HG03342 (cell line): ENCODE data around the gene MUCL3.
"Not testable (repeated sequence)": the region's sequence is repeated elsewhere in the genome, so short reads cannot be mapped to it uniquely, and the experiment has no call there.

ENCODE experiments used
- ATAC-seq: cut with Tn5 transposase; IDR thresholded peaks from one replicate; pipeline ENCODE4 v1.9.1; 2021; ENCODE audit warnings: mild to moderate bottlenecking, moderate library complexity; ENCODE audit not compliant: unreplicated experiment

MUCL3 gene

GRCh38 chr6:30912746-30913520 lies 27.8 kb upstream of the MUCL3 start:
- ATAC-seq, result no peak

- ATAC-seq, result peak; percentile 7
These were observed 27.1 kb upstream of the MUCL3 start for GRCh38 chr6:30913721-30914075.

- peak; percentile 79 for ATAC-seq
These were observed 26.5 kb upstream of the MUCL3 start, which contains the start of gene VARS2 for GRCh38 chr6:30914076-30914853. VARS2 (plus strand) TSS chr6:30914238; CDS start chr6:30914837, 599 bp downstream.

DNA sequence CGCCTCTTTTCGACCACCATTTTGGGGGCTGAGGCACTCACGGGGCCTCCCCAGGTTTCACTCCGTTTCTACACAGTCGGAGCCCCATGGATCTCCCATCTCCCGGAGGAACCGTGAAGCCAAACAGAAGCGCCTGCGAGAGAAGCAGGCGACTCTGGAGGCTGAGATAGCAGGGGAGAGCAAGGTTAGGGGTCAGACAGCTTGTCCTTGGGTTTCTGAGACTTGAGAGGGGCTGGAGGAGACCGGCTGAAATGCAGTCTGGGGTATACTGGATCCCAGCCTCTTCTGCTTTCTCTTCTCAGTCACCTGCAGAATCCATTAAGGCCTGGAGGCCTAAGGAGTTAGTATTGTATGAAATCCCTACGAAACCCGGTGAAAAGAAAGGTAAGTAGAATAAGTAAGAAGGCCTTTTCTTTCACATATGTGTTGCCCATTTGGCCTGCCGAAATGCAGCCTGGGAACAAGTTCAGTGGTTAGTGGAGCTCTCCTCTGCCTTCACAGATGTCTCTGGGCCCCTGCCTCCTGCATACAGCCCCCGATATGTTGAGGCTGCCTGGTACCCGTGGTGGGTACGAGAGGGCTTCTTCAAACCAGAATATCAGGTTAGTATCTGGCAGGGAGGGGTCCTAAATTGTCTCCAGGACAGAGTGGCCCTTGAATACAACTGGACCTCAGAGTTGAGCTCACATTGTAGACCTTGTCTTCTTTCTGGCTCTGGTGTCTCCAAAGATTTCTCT lies 25.8 kb upstream of the MUCL3 start:
- ATAC-seq, result no peak

GRCh38 chr6:30915591-30915946 lies 25.2 kb upstream of the MUCL3 start:
- ATAC-seq, result no peak

- no peak for ATAC-seq
These were observed 23.7 kb upstream of the MUCL3 start for GRCh38 chr6:30917041-30917440.

GRCh38 chr6:30917487-30917886 lies 23.3 kb upstream of the MUCL3 start:
- no peak for ATAC-seq

- no peak for ATAC-seq
These were observed 22.1 kb upstream of the MUCL3 start for GRCh38 chr6:30918670-30919069.

DNA sequence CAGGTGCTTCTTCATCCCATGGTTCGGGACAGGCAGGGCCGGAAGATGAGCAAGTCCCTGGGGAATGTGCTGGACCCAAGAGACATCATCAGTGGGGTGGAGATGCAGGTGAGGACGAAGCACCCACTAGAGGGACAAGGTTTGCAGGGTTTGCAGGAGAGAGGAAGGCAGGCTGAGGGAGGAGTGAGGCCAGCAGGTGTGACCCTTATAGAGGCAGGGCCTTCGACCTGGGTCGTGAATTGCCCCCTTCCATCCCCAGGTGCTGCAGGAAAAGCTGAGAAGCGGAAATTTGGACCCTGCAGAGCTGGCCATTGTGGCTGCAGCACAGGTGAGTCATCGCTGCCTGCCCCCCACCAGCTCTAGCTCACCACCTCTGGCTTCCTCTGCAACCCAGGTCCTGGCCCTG lies 18.3 kb upstream of the MUCL3 start:
- ATAC-seq, result no peak

DNA sequence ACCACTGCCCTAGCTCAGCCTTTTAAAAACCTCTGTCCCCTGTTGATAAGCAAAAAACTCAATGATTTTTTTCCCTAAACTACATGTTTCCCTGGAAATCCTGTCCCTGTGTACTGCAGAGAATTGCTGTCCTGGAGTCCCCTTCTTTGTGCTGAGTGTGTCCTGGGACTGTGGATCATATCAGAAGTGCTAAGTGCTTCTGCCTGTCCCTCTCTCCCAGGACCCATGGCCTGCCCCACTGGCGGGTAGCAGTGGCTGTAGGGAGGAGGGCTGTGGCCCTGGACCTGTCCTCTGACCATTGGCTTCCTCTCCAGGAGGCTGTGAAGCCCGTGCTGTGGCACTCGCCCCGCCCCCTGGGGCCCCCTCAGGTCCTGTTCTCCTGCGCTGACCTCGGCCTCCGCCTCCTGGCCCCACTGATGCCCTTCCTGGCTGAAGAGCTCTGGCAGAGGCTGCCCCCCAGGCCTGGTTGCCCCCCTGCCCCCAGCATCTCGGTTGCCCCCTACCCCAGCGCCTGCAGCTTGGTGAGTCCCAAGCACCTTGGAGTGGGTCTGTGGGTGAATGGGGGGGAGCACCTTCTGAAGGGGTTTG lies 16.6 kb upstream of the MUCL3 start:
- not testable (repeated sequence) for ATAC-seq

DNA sequence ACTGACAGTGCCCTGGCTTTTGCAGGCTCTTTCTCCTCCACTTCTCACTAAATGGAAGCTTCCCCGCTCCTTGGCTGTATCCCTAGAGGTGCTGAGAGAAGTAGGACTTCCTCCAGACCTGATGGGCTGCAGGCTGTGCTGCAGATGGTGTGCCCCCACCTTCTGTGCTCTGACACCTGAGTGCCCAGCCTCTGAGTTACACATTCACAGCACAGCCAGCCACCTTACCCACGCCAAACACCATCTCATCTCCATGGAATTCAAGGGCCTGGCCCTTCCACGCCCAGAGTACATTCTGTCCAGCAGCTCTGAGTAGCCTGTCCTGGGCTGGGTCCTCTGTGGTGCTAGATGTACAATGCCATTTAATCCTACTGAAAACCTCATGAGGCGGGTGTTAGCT lies 14.1 kb upstream of the MUCL3 start:
- no peak for ATAC-seq

GRCh38 chr6:30927080-30927479 lies 13.7 kb upstream of the MUCL3 start:
- not testable (repeated sequence) for ATAC-seq

DNA sequence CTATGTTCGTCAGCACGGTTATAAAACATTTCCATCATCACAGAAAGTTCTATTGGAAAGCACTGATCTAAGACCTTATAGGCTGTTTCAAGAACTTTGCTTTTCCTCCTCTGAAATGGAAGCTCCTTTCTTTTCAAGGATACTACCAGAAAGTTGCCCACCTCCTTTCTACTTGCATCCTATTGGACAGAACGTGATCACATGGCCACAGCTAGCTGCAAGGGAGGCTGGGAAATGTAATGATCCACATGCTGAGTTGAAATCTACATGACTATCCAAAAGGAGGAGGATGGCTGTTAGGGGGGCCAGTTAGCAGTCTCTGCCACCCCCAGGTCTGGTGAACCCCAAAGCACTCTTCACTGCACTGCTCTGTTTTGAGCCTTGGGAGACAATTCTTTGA lies 12.1 kb upstream of the MUCL3 start:
- ATAC-seq, result no peak

- no peak for ATAC-seq
These were observed 10.3 kb upstream of the MUCL3 start for GRCh38 chr6:30930506-30930905.

DNA sequence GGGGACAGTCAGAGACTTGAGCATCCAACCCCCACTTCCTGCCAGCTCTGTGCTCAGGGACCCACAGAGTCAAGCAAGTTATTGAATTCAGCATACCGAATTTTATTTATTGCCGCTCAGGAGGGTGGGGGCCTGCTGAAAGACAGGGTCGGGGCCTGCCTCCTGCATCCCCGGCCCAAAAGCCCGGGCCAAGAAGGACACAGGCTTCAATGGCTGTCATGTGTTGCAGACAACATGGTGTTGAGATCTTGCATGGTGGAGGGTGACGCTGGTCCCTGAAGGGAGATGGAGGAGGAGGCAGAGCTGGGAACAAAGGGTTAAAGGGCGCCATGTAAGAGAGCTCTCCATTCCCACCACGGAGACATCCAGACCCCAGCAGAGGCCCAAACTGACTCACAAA lies 9.5 kb upstream of the MUCL3 start:
- ATAC-seq, result no peak

- no peak for ATAC-seq
These were observed 8.7 kb upstream of the MUCL3 start, which contains the start of gene SFTA2 for GRCh38 chr6:30931969-30932645. SFTA2 (minus strand) TSS chr6:30932170; CDS start chr6:30932096, 74 bp downstream.

GRCh38 chr6:30932665-30933365 lies 8.0 kb upstream of the MUCL3 start:
- ATAC-seq, result no peak

- ATAC-seq, result no peak
These were observed 5.8 kb upstream of the MUCL3 start for GRCh38 chr6:30935018-30935417.

GRCh38 chr6:30937265-30937664 lies 3.5 kb upstream of the MUCL3 start:
- no peak for ATAC-seq

- ATAC-seq, result no peak
These were observed 2.0 kb upstream of the MUCL3 start for GRCh38 chr6:30938730-30939129.
